IPS-18a (cell line): ENCODE data around the gene RRP9.

Experiments used
- H3K27ac ChIP-seq: one replicate; pipeline ENCODE4 v1.5.1; 2013; ENCODE audit warnings: low read length
- H3K27me3 ChIP-seq: one replicate; pipeline ENCODE4 v1.6.1; 2013; ENCODE audit warnings: mild to moderate bottlenecking, low read length; ENCODE audit not compliant: control insufficient read depth, insufficient read depth
- H3K36me3 ChIP-seq: one replicate; pipeline ENCODE4 v1.6.1; 2013; ENCODE audit warnings: low read depth, low read length; ENCODE audit not compliant: control insufficient read depth
- H3K4me1 ChIP-seq: one replicate; pipeline ENCODE4 v1.6.1; 2013; ENCODE audit warnings: low read depth, low read length; ENCODE audit not compliant: control insufficient read depth
- H3K4me3 ChIP-seq: one replicate; pipeline ENCODE4 v1.5.1; 2013; ENCODE audit warnings: low read length
- H3K9ac ChIP-seq: one replicate; pipeline ENCODE4 v1.6.1; 2013; ENCODE audit warnings: mild to moderate bottlenecking, low read length, moderate library complexity
- H3K9me3 ChIP-seq: one replicate; pipeline ENCODE4 v1.6.1; 2013; ENCODE audit warnings: low read depth, low read length; ENCODE audit not compliant: control insufficient read depth

RRP9 gene

DNA sequence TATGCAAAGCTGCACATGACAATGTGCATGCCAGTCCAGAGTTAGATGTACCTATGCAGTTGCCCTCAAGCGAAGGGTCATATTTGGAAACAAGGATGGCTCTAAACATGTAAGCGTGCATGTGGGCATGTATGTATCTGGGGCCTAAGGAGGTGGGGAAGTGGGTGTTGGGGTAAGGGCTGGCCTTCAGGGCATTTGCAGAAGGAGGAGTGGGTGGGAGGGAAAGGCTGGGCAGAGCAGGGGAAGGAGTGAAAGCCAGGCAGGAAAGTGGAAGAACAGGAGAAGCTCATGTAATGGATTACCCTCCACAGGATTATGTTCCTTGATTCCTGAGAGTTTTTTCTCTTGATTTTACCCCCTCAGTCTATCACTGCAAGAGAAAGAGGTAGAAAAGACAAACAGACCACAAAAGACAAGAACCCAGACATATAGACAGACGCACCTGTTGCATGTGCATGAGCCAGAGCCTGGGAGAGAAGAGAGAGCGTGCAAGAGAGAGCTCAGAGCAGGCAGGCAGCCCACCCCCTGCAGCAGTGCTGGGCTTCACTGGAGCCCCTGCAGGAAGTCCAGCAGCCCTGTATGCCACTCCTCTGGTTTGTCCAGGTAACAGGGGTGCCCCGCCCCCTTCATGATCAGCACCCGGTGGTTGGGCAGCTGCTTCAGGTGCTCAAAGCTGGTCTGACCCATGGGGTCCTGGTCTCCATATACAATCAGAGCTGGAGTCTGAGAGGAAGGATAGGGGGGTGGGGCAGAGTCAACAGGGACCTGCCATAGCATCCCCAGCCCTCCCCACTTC lies 27.4 kb upstream of the RRP9 start:
- peak overlapping the region; percentile 95 for H3K9ac ChIP-seq
- peak overlapping the region; percentile 58 for H3K27ac ChIP-seq
- no peaks in the 10 kb centered on the region for H3K9me3 ChIP-seq
- peaks cover 36% of the 10 kb centered on the region for H3K4me1 ChIP-seq
- H3K36me3 ChIP-seq = no peaks in the 10 kb centered on the region
- H3K4me3 ChIP-seq = peak overlapping the region; percentile 83
- H3K27me3 ChIP-seq = peaks cover 21% of the 10 kb centered on the region

DNA sequence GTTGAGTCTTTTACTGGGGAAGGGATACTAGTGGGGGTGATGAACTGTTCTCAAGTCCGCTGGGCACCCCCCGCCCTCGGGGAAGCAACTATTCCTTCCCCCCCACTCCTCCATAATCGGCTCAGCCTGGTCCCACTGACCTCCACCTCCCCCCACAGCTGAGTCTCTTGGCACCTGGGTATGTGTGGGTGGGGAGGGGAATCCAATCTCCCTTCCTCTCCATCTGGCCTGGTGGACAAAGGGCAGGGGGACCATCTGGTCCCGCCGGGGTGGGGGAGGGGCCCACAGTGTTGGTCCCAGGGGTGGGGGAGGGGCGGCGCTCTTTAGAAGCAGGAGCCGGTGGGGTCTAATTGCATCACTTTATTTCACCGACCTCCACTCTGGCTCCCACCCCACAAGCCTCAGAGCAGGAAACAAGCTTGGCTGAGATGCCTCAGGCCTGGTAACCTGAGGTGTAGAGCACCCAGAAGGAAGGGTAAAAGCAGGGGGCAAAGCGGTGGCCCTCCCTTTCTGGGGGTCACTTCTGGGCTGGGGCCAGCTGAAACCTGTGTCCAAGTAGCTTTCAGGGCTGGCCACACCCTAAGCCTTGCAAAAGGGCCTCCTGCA lies 26.6 kb upstream of the RRP9 start:
- Histone ChIP-seq H3K9me3 (no peaks in the 10 kb centered on the region), H3K36me3 (no peaks in the 10 kb centered on the region), H3K4me1 (peaks cover 40% of the 10 kb centered on the region), H3K9ac (peak overlapping the region; percentile 95), H3K27me3 (peaks cover 19% of the 10 kb centered on the region), H3K4me3 (peak overlapping the region; percentile 83), H3K27ac (peak overlapping the region; percentile 92)

- H3K9ac ChIP-seq = peak within 1 kb of the TSS; percentile 95
- H3K27ac ChIP-seq = peak within 1 kb of the TSS; percentile 92
- H3K4me3 ChIP-seq = peak within 1 kb of the TSS; percentile 83
- H3K4me1 ChIP-seq = peaks cover 40% of the 10 kb centered on the region
- H3K36me3 ChIP-seq = no peaks in the 10 kb centered on the region
- no peaks in the 10 kb centered on the region for H3K9me3 ChIP-seq
- H3K27me3 ChIP-seq = peaks cover 19% of the 10 kb centered on the region
Observed at GRCh38 chr3:51967384-51968169, 25.9 kb upstream of the RRP9 start, which contains the start of gene PCBP4. PCBP4 (minus strand) TSS chr3:51967454; CDS start chr3:51961240, 6,214 bp downstream.

GRCh38 chr3:51966922-51967383 lies 25.2 kb upstream of the RRP9 start:
- H3K4me3 ChIP-seq = peak overlapping the region; percentile 54
- H3K36me3 ChIP-seq = no peaks in the 10 kb centered on the region
- peaks cover 19% of the 10 kb centered on the region for H3K27me3 ChIP-seq
- no peaks in the 10 kb centered on the region for H3K9me3 ChIP-seq
- no peak overlapping the region for H3K27ac ChIP-seq
- H3K4me1 ChIP-seq = peaks cover 40% of the 10 kb centered on the region
- no peak overlapping the region for H3K9ac ChIP-seq

GRCh38 chr3:51966486-51966885 lies 24.8 kb upstream of the RRP9 start:
- H3K27ac ChIP-seq = no peak overlapping the region
- peak overlapping the region; percentile 54 for H3K4me3 ChIP-seq
- no peak overlapping the region for H3K9ac ChIP-seq
- H3K9me3 ChIP-seq = no peaks in the 10 kb centered on the region
- peaks cover 19% of the 10 kb centered on the region for H3K27me3 ChIP-seq
- no peaks in the 10 kb centered on the region for H3K36me3 ChIP-seq
- peaks cover 40% of the 10 kb centered on the region for H3K4me1 ChIP-seq

GRCh38 chr3:51966016-51966415 lies 24.3 kb upstream of the RRP9 start:
- H3K4me3 ChIP-seq = no peak overlapping the region
- H3K4me1 ChIP-seq = peaks cover 40% of the 10 kb centered on the region
- H3K9ac ChIP-seq = no peak overlapping the region
- no peak overlapping the region for H3K27ac ChIP-seq
- H3K27me3 ChIP-seq = peaks cover 19% of the 10 kb centered on the region
- H3K36me3 ChIP-seq = no peaks in the 10 kb centered on the region
- no peaks in the 10 kb centered on the region for H3K9me3 ChIP-seq

- H3K4me1 ChIP-seq = peaks cover 37% of the 10 kb centered on the region
- no peaks in the 10 kb centered on the region for H3K9me3 ChIP-seq
- H3K36me3 ChIP-seq = no peaks in the 10 kb centered on the region
- H3K27ac ChIP-seq = no peak overlapping the region
- H3K27me3 ChIP-seq = peaks cover 19% of the 10 kb centered on the region
- H3K9ac ChIP-seq = no peak overlapping the region
- peak overlapping the region; percentile 7 for H3K4me3 ChIP-seq
Observed at GRCh38 chr3:51964521-51964920, 22.8 kb upstream of the RRP9 start.

- Histone ChIP-seq H3K27ac (no peak overlapping the region), H3K4me3 (peak overlapping the region; percentile 7), H3K27me3 (peaks cover 19% of the 10 kb centered on the region), H3K9ac (no peak overlapping the region), H3K36me3 (no peaks in the 10 kb centered on the region), H3K4me1 (peaks cover 32% of the 10 kb centered on the region), H3K9me3 (no peaks in the 10 kb centered on the region)
Observed at GRCh38 chr3:51963951-51964451, 22.3 kb upstream of the RRP9 start.

- no peaks in the 10 kb centered on the region for H3K9me3 ChIP-seq
- peaks cover 25% of the 10 kb centered on the region for H3K4me1 ChIP-seq
- no peak overlapping the region for H3K9ac ChIP-seq
- H3K27ac ChIP-seq = no peak overlapping the region
- H3K36me3 ChIP-seq = no peaks in the 10 kb centered on the region
- no peak overlapping the region for H3K4me3 ChIP-seq
- H3K27me3 ChIP-seq = peaks cover 19% of the 10 kb centered on the region
Observed at GRCh38 chr3:51962854-51963530, 21.3 kb upstream of the RRP9 start.

DNA sequence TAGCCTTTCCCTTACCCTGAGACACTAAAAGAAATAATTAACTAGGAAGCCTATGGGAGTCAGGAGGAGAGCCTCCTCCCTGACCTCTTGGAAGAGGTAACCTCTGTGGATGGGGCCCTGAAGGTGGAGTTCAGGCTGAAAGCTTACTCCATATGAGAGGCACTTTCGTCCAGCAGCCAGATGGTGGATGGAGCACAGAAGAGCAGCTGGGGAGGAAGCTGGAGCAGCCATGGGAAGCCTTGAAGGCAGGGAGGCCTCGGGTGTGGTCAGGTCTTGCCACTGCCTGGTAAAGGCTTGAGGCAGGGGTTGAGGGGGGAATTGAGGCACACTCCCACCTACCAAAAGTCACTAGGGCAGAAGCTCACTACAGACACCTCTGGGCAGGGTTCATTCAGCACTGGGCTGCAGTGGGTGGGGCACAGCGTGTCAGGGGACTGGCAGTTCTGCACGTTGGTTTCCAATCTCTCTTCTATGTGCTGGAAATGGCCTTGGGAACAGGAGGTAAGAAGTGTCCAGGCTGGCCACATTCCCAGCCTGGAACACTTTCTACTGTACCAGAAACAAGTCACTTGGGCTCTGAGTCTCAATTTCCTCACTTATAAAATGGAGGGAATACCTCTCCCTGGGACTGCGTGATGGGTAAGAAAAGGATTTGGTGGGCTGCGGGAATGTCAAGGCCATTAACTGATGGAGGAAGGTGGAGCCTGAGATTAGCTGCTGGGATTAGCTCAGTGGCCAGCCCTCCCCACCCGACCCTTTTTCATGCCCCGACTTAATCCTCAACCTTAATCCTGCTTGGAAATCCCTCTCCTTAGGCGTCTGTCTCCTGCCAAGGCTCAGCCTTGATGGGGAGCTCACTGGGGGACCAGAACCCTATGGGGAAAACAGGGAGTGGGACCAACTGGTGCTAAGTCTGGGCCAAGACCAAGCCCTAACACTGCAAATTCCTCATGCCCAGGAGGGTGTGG lies 20.2 kb upstream of the RRP9 start:
- no peak overlapping the region for H3K27ac ChIP-seq
- peaks cover 25% of the 10 kb centered on the region for H3K4me1 ChIP-seq
- H3K4me3 ChIP-seq = no peak overlapping the region
- no peaks in the 10 kb centered on the region for H3K36me3 ChIP-seq
- H3K27me3 ChIP-seq = peaks cover 24% of the 10 kb centered on the region
- H3K9ac ChIP-seq = no peak overlapping the region
- no peaks in the 10 kb centered on the region for H3K9me3 ChIP-seq
